Measurements from ENCODE around the gene SPDYE16.
"Not testable (repeated sequence)": the region's sequence is repeated elsewhere in the genome, so short reads cannot be mapped to it uniquely, and the experiment has no call there.

Gene SPDYE16

GRCh38 chr7:76503244-76503643, 39.9 kb downstream of the SPDYE16 start:
- H3K27ac Mint-ChIP-seq; H3K27me3 Mint-ChIP-seq; H3K9me3 Mint-ChIP-seq; intact Hi-C loops (cut with micrococcal nuclease); H3K4me3 Mint-ChIP-seq: not testable (repeated sequence)
- peaks cover 69% of the 10 kb centered on the region for H3K36me3 Mint-ChIP-seq (ENCODE audit: low read depth)
- H3K4me1 Mint-ChIP-seq (ENCODE audit: low read depth), result peaks cover 11% of the 10 kb centered on the region

GRCh38 chr7:76502836-76503235, 40.3 kb downstream of the SPDYE16 start:
- H3K4me3 Mint-ChIP-seq; H3K9me3 Mint-ChIP-seq; intact Hi-C loops (cut with micrococcal nuclease); H3K27ac Mint-ChIP-seq; H3K27me3 Mint-ChIP-seq; H3K4me1 Mint-ChIP-seq (ENCODE audit: low read depth): not testable (repeated sequence)
- H3K36me3 Mint-ChIP-seq (ENCODE audit: low read depth), result peaks cover 69% of the 10 kb centered on the region

GRCh38 chr7:76502224-76502623, 40.9 kb downstream of the SPDYE16 start:
- H3K4me1 Mint-ChIP-seq (ENCODE audit: low read depth); H3K27me3 Mint-ChIP-seq; H3K9me3 Mint-ChIP-seq; H3K4me3 Mint-ChIP-seq; H3K27ac Mint-ChIP-seq; intact Hi-C loops (cut with micrococcal nuclease): not testable (repeated sequence)
- peaks cover 69% of the 10 kb centered on the region for H3K36me3 Mint-ChIP-seq (ENCODE audit: low read depth)

GRCh38 chr7:76499924-76500241, 43.2 kb downstream of the SPDYE16 start:
- H3K27me3 Mint-ChIP-seq; intact Hi-C loops (cut with micrococcal nuclease); H3K4me1 Mint-ChIP-seq (ENCODE audit: low read depth); H3K9me3 Mint-ChIP-seq; H3K4me3 Mint-ChIP-seq; H3K27ac Mint-ChIP-seq: not testable (repeated sequence)
- H3K36me3 Mint-ChIP-seq (ENCODE audit: low read depth), result peaks cover 48% of the 10 kb centered on the region

- H3K9me3 Mint-ChIP-seq; intact Hi-C loops (cut with micrococcal nuclease); H3K4me3 Mint-ChIP-seq; H3K27ac Mint-ChIP-seq; H3K27me3 Mint-ChIP-seq; H3K4me1 Mint-ChIP-seq (ENCODE audit: low read depth): not testable (repeated sequence)
- H3K36me3 Mint-ChIP-seq (ENCODE audit: low read depth), result peaks cover 43% of the 10 kb centered on the region
Observed at GRCh38 chr7:76499201-76499923, 43.7 kb downstream of the SPDYE16 start.

GRCh38 chr7:76498583-76499200, 44.4 kb downstream of the SPDYE16 start:
- H3K4me1 Mint-ChIP-seq (ENCODE audit: low read depth); H3K4me3 Mint-ChIP-seq; H3K9me3 Mint-ChIP-seq; H3K27ac Mint-ChIP-seq; intact Hi-C loops (cut with micrococcal nuclease); H3K27me3 Mint-ChIP-seq: not testable (repeated sequence)
- H3K36me3 Mint-ChIP-seq (ENCODE audit: low read depth), result peaks cover 41% of the 10 kb centered on the region

GRCh38 chr7:76497918-76498582, 45.0 kb downstream of the SPDYE16 start:
- H3K27ac Mint-ChIP-seq; H3K4me1 Mint-ChIP-seq (ENCODE audit: low read depth); H3K27me3 Mint-ChIP-seq; H3K4me3 Mint-ChIP-seq; intact Hi-C loops (cut with micrococcal nuclease); H3K9me3 Mint-ChIP-seq: not testable (repeated sequence)
- peaks cover 36% of the 10 kb centered on the region for H3K36me3 Mint-ChIP-seq (ENCODE audit: low read depth)

GRCh38 chr7:76495717-76496116, 47.4 kb downstream of the SPDYE16 start:
- H3K27me3 Mint-ChIP-seq; H3K9me3 Mint-ChIP-seq; H3K4me3 Mint-ChIP-seq; H3K4me1 Mint-ChIP-seq (ENCODE audit: low read depth); intact Hi-C loops (cut with micrococcal nuclease); H3K27ac Mint-ChIP-seq: not testable (repeated sequence)
- peaks cover 12% of the 10 kb centered on the region for H3K36me3 Mint-ChIP-seq (ENCODE audit: low read depth)

GRCh38 chr7:76492139-76492538, 51.0 kb downstream of the SPDYE16 start:
- intact Hi-C loops (cut with micrococcal nuclease); H3K36me3 Mint-ChIP-seq (ENCODE audit: low read depth); H3K27me3 Mint-ChIP-seq; H3K4me3 Mint-ChIP-seq; H3K27ac Mint-ChIP-seq; H3K9me3 Mint-ChIP-seq; H3K4me1 Mint-ChIP-seq (ENCODE audit: low read depth): not testable (repeated sequence)

GRCh38 chr7:76487969-76488368, 55.1 kb downstream of the SPDYE16 start:
- H3K27me3 Mint-ChIP-seq; H3K4me3 Mint-ChIP-seq; H3K4me1 Mint-ChIP-seq (ENCODE audit: low read depth); H3K9me3 Mint-ChIP-seq; H3K27ac Mint-ChIP-seq; intact Hi-C loops (cut with micrococcal nuclease); H3K36me3 Mint-ChIP-seq (ENCODE audit: low read depth): not testable (repeated sequence)

- peaks cover 22% of the 10 kb centered on the region for H3K36me3 Mint-ChIP-seq (ENCODE audit: low read depth)
- H3K9me3 Mint-ChIP-seq; H3K27ac Mint-ChIP-seq; H3K4me1 Mint-ChIP-seq (ENCODE audit: low read depth); intact Hi-C loops (cut with micrococcal nuclease); H3K27me3 Mint-ChIP-seq; H3K4me3 Mint-ChIP-seq: not testable (repeated sequence)
Observed at GRCh38 chr7:76486618-76487017, 56.5 kb downstream of the SPDYE16 start.

GRCh38 chr7:76485822-76486610, 57.1 kb downstream of the SPDYE16 start:
- H3K4me3 Mint-ChIP-seq; intact Hi-C loops (cut with micrococcal nuclease); H3K27ac Mint-ChIP-seq; H3K9me3 Mint-ChIP-seq; H3K27me3 Mint-ChIP-seq; H3K4me1 Mint-ChIP-seq (ENCODE audit: low read depth): not testable (repeated sequence)
- peaks cover 26% of the 10 kb centered on the region for H3K36me3 Mint-ChIP-seq (ENCODE audit: low read depth)

- H3K9me3 Mint-ChIP-seq; H3K27me3 Mint-ChIP-seq; H3K4me3 Mint-ChIP-seq; H3K27ac Mint-ChIP-seq; H3K4me1 Mint-ChIP-seq (ENCODE audit: low read depth); intact Hi-C loops (cut with micrococcal nuclease): not testable (repeated sequence)
- H3K36me3 Mint-ChIP-seq (ENCODE audit: low read depth), result peaks cover 42% of the 10 kb centered on the region
Observed at GRCh38 chr7:76484456-76484855, 58.6 kb downstream of the SPDYE16 start.

GRCh38 chr7:76483081-76483480, 60.0 kb downstream of the SPDYE16 start:
- H3K27ac Mint-ChIP-seq; H3K4me1 Mint-ChIP-seq (ENCODE audit: low read depth); H3K27me3 Mint-ChIP-seq; intact Hi-C loops (cut with micrococcal nuclease); H3K9me3 Mint-ChIP-seq; H3K4me3 Mint-ChIP-seq: not testable (repeated sequence)
- H3K36me3 Mint-ChIP-seq (ENCODE audit: low read depth), result peaks cover 44% of the 10 kb centered on the region
